A673 (cell line): Measurements from ENCODE around the gene LGR4.

Source experiments
- EZH2 ChIP-seq: fragments of 200-600 bp; sonication (generic); IDR thresholded peaks from 2 replicates; pipeline ENCODE4 v1.6.1; 2017; ENCODE audit warnings: borderline replicate concordance, low read depth, mild to moderate bottlenecking, mixed read lengths, antibody characterized with exemption, low read length; ENCODE audit not compliant: poor library complexity, severe bottlenecking
- TF ChIP-seq, protein P1 (sequence below): fragments of 300-800, 200-600 bp; sonication (generic); conservative IDR thresholded peaks from 2 replicates; pipeline ENCODE4 v1.5.1; 2017; ENCODE audit warnings: low read depth, mild to moderate bottlenecking, antibody characterized with exemption, low read length, moderate library complexity, mixed read lengths

DNA sequence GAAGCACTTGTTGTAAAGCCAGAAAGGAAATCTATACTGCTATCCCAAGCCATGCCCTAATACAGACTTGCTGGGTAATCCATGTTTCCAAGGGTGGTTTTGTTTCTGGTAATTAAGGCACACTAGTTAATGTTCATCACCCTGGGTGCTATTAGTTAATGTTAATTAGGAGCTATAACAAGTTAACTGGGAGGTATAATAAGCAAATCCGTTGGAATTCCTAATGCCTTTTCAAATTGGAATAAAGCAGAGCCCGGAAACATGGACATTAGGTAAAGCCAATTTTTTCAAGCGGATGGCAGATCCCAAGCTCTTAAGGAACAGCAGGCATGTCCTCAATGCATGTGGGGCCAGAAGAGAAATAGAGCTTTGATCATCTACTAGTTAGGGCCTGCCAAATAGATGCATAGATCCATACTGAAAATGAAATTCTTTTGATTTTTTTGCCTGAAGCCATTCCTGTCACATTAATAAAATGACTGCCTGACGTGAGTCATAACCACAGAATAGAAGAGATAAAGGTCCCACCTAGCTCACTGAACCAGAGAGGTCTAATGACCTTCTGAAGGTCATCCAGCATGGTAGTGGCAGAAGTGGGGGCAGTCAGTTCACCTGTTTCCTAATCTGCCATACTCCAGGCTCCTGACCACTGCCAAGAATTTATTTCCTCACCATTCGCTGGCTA lies 81.1 kb downstream of the LGR4 start:
- TF ChIP-seq, protein P1, sequence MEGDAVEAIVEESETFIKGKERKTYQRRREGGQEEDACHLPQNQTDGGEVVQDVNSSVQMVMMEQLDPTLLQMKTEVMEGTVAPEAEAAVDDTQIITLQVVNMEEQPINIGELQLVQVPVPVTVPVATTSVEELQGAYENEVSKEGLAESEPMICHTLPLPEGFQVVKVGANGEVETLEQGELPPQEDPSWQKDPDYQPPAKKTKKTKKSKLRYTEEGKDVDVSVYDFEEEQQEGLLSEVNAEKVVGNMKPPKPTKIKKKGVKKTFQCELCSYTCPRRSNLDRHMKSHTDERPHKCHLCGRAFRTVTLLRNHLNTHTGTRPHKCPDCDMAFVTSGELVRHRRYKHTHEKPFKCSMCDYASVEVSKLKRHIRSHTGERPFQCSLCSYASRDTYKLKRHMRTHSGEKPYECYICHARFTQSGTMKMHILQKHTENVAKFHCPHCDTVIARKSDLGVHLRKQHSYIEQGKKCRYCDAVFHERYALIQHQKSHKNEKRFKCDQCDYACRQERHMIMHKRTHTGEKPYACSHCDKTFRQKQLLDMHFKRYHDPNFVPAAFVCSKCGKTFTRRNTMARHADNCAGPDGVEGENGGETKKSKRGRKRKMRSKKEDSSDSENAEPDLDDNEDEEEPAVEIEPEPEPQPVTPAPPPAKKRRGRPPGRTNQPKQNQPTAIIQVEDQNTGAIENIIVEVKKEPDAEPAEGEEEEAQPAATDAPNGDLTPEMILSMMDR: no peak
- no peak for TF ChIP-seq EZH2
